Pancreas (tissue), 10 donors: ENCODE results near the gene METTL21C. TPM values are rescaled to one million over a fixed set of nuclear protein-coding genes. Genes with fewer than 3 reads are reported as not detected.

Experiments
- ATAC-seq, 4 donors: fragments of 200-7000 bp; cut with Tn5 transposase; one replicate each; pipeline versions ENCODE4 v1.8.0 to v1.9.1; 2020; ENCODE audit warnings: mild to moderate bottlenecking in 4 of 4, moderate library complexity in 4 of 4
- DNase-seq, 6 donors: peaks; one replicate each; pipeline ENCODE4 v3.0.0-alpha.2; 2020
- FAIRE-seq: peaks from 2 replicates; lab custom pipeline; 2012; peaks lifted over from hg19 to GRCh38; lab: Jason Lieb, UNC
- H3K27ac ChIP-seq, 4 donors: fragments of 200-600 bp; sonication (generic); 1 replicate in 3 of 4; 2 replicates in 1 of 4; pipeline versions ENCODE4 v1.5.0 to v1.8.0; 2020
- H3K27me3 ChIP-seq, 4 donors: fragments of 200-600 bp; one replicate each; pipeline ENCODE4 v1.8.0; 2021
- H3K36me3 ChIP-seq, 3 donors: fragments of 200-600 bp; sonication (generic) in 1 of 3; one replicate each; pipeline versions ENCODE4 v1.5.0 to v1.8.0; 2020 to 2021
- H3K4me1 ChIP-seq, 3 donors: fragments of 200-600 bp; one replicate each; pipeline ENCODE4 v1.8.0; 2021
- H3K4me3 ChIP-seq, 4 donors: fragments of 200-600 bp; sonication (generic) in 2 of 4; one replicate each; pipeline versions ENCODE4 v1.5.0 to v1.8.0; 2020 to 2021
- H3K9me3 ChIP-seq, 4 donors: fragments of 200-600 bp; one replicate each; pipeline ENCODE4 v1.8.0; 2021
- WGBS, 2 donors: extraction: QIAGEN DNeasy Blood & Tissue Kit; methylation state at CpG; one replicate each; pipeline ENCODE4 v1.1.7; 2013; 5-methylcytosine and 5-hydroxymethylcytosine counted together
- intact Hi-C, 3 donors: fragments of 100-400 bp; cut with DNase I; formaldehyde crosslinking; loops; one replicate each; pipeline versions ENCODE4 v1.11.1 to v1.14.2; 2022
- polyA plus RNA-seq, 2 donors: library from polyadenylated mRNA; stranded (reverse); fragments of 200-250 nt; gene quantifications; one replicate each; pipeline ENCODE4 v1.2.3, GENCODE V29; 2013
- total RNA-seq, 6 donors: library from RNA; stranded (reverse); fragmentation: NEBNext Ultra II Directional in 4 of 6; extraction: Animal tissue kit (Norgen Biotek cat#: 25700) in 4 of 6; gene quantifications; one replicate each; pipeline versions ENCODE4 v1.2.1 to v1.2.4, GENCODE V29; 2021 to 2023
- TF ChIP-seq, protein P1 (sequence below), 4 donors: fragments of 200-600 bp; sonication (generic) in 3 of 4; IDR thresholded peaks; one replicate each; pipeline versions ENCODE4 v1.5.0 to v1.8.0; 2021; ENCODE audit warnings: antibody characterized with exemption in 4 of 4
- donor health status: healthy with polysubstance abuse.
- donor health status: DM: no; HTN: no; CAD: no; lungs with moderate emphysema.
- donor health status: DM: no; HTN: no; CAD: no.
- donor health status: control.
- donor health status: control.
- donor health status: Bipolar disorder and iron deficiency.
- donor health status: DM: yes; HTN: yes; CAD: no.
- donor health status: DM: no; HTN: no; CAD: no.
- donor health status: DM: no; HTN: no; CAD: no.
- donor health status: DM: yes; HTN: yes; CAD: no.

METTL21C gene
- total and polyA plus RNA-seq, 8 donors = not detected

DNA sequence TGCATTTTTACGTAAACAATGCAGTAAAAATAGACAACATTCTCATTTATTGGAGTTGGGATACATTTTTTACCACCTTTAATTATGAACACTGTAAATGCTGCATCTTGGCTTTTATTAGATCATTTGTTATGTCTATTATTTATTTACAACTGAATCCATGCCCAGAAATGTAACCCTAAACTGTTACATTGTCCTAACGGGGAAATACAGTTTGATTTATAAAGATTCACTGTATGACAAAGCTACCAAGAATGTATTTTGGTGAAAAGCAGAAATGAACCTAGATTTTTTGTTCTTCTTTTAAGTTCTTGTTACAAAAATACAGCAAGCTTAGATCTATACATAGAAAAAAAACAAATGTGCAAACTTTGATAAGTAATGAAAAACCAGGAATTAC lies 1.1 kb downstream of the METTL21C start:
- H3K9me3 ChIP-seq = no peaks in the 10 kb centered on the region
- WGBS, 2 donors = 34 to 57% methylated on average over 2 of the region's 2 CpGs
- H3K4me3 ChIP-seq = no peak overlapping the region
- no peak for ATAC-seq
- H3K27me3 ChIP-seq = no peaks in the 10 kb centered on the region
- intact Hi-C loops = no loop called here
- TF ChIP-seq, protein P1, sequence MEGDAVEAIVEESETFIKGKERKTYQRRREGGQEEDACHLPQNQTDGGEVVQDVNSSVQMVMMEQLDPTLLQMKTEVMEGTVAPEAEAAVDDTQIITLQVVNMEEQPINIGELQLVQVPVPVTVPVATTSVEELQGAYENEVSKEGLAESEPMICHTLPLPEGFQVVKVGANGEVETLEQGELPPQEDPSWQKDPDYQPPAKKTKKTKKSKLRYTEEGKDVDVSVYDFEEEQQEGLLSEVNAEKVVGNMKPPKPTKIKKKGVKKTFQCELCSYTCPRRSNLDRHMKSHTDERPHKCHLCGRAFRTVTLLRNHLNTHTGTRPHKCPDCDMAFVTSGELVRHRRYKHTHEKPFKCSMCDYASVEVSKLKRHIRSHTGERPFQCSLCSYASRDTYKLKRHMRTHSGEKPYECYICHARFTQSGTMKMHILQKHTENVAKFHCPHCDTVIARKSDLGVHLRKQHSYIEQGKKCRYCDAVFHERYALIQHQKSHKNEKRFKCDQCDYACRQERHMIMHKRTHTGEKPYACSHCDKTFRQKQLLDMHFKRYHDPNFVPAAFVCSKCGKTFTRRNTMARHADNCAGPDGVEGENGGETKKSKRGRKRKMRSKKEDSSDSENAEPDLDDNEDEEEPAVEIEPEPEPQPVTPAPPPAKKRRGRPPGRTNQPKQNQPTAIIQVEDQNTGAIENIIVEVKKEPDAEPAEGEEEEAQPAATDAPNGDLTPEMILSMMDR (IDR thresholded peaks at IDR 0.05) = no peak
- H3K4me1 ChIP-seq = no peaks in the 10 kb centered on the region
- no peak for DNase-seq
- H3K27ac ChIP-seq = no peak overlapping the region
- no peak for FAIRE-seq
- H3K36me3 ChIP-seq = no peaks in the 10 kb centered on the region

- no peaks in the 10 kb centered on the region for H3K9me3 ChIP-seq
- H3K4me3 ChIP-seq = no peak overlapping the region
- no peaks in the 10 kb centered on the region for H3K27me3 ChIP-seq
- TF ChIP-seq, protein P1 (IDR thresholded peaks at IDR 0.05) = no peak
- DNase-seq (no peak), ATAC-seq (no peak), FAIRE-seq (no peak)
- WGBS, 2 donors = 64 to 81% methylated on average over 4 of the region's 4 CpGs
- no peak overlapping the region for H3K27ac ChIP-seq
- H3K4me1 ChIP-seq = no peaks in the 10 kb centered on the region
- no peaks in the 10 kb centered on the region for H3K36me3 ChIP-seq
- intact Hi-C loops = no loop called here
These were observed 1.6 kb downstream of the METTL21C start for GRCh38 chr13:102693250-102693649.

DNA sequence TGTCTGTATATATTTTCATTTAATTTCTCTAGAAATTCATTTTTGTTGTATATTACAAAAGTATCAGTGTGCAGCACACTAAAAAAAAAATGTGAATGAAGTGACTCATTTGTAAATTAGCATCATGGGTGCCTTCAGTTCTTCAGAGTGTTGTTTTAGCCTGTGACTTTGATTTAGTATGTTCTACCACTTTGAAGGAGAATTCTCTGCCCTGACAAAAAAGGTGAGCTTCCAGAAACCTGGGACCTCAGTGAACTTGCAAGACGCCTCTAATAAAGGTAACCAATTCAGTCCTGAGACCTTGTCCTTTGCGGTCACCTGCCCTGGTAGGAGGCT lies 2.4 kb downstream of the METTL21C start:
- DNase-seq (no peak), FAIRE-seq (no peak), ATAC-seq (no peak)
- Histone ChIP-seq H3K27me3 (no peaks in the 10 kb centered on the region), H3K36me3 (no peaks in the 10 kb centered on the region), H3K4me3 (no peak overlapping the region), H3K4me1 (no peaks in the 10 kb centered on the region), H3K27ac (no peak overlapping the region), H3K9me3 (no peaks in the 10 kb centered on the region)
- TF ChIP-seq, protein P1 (IDR thresholded peaks at IDR 0.05) = no peak
- 67 to 74% methylated on average over 2 of the region's 2 CpGs for WGBS, 2 donors
- intact Hi-C loops = no loop called here

GRCh38 chr13:102690883-102691282 lies 4.0 kb downstream of the METTL21C start:
- ATAC-seq = no peak
- TF ChIP-seq, protein P1 (IDR thresholded peaks at IDR 0.05) = no peak
- no peak overlapping the region for H3K4me3 ChIP-seq
- WGBS, 2 donors = 87 to 93% methylated on average over 4 of the region's 4 CpGs
- H3K27ac ChIP-seq = no peak overlapping the region
- no peaks in the 10 kb centered on the region for H3K36me3 ChIP-seq
- intact Hi-C loops = no loop called here
- no peaks in the 10 kb centered on the region for H3K27me3 ChIP-seq
- H3K4me1 ChIP-seq = no peaks in the 10 kb centered on the region
- DNase-seq = no peak
- no peaks in the 10 kb centered on the region for H3K9me3 ChIP-seq
- FAIRE-seq = no peak

DNA sequence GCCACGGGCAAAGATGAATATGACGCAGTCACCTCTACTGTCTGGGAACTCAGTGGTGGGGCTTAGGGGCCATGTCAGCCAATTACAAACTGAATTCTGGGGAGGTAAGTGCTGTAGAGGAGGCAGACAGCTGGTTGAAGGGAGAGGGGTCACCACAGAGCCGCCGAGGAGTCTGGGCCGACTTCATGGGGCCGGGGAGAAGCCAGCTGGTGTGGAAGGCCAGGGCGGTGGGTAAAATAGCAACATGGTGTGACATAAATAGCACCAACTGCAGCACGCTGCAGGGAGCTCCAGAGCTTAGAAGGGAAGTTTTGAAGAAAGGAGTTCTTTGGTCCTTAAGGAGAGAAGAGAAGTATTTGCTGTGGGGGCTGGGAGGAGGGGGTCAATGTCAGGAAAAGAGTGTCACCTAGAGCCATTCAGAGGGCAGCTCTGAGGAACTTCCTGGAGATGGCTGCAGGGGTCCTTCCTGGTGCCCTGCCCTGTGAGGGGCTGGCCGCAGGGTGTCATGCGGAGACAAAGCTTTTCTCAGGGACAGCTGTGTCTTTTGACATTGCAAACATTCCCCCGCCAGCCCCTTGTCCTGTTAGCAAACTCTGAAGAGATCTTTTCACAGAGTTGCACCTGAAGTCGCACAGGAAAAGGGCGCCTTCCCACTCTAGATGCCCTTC lies 6.4 kb downstream of the METTL21C start:
- WGBS, 2 donors = 45 to 63% methylated on average over 12 to 13 of the region's 13 CpGs
- FAIRE-seq (no peak), DNase-seq (no peak), ATAC-seq (no peak)
- no peaks in the 10 kb centered on the region for H3K9me3 ChIP-seq
- no peak overlapping the region for H3K4me3 ChIP-seq
- no peaks in the 10 kb centered on the region for H3K36me3 ChIP-seq
- intact Hi-C loops = no loop called here
- TF ChIP-seq, protein P1 (IDR thresholded peaks at IDR 0.05) = no peak
- no peak overlapping the region for H3K27ac ChIP-seq
- no peaks in the 10 kb centered on the region for H3K27me3 ChIP-seq
- H3K4me1 ChIP-seq = no peaks in the 10 kb centered on the region
